GM19035 (cell line): ENCODE results near the gene PKP4.

Source experiments
- ATAC-seq: cut with Tn5 transposase; IDR thresholded peaks from one replicate; pipeline ENCODE4 v1.9.1; 2021; ENCODE audit not compliant: unreplicated experiment

The PKP4 gene

DNA sequence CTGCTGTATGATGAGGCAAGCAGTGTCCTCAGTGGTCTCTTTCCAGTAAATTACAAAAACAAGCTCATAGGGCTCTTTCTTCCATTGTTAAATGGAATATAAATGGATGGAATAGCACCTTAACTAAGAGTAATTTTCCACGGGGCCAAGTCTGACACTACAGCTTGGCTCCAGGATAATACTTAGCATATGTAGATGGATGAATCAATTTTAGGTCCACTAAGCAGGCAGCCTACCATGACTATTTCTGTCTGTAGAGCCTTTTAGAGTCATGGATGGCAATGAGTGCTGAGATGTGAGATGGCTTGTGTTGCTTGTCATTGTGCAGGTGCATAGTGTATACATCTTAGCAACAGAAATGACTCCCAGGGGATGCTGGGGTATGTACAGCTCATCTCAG is 125.9 kb downstream of the PKP4 start:
- no peak for ATAC-seq

GRCh38 chr2:158583923-158584322 is 127.2 kb downstream of the PKP4 start:
- ATAC-seq: no peak

DNA sequence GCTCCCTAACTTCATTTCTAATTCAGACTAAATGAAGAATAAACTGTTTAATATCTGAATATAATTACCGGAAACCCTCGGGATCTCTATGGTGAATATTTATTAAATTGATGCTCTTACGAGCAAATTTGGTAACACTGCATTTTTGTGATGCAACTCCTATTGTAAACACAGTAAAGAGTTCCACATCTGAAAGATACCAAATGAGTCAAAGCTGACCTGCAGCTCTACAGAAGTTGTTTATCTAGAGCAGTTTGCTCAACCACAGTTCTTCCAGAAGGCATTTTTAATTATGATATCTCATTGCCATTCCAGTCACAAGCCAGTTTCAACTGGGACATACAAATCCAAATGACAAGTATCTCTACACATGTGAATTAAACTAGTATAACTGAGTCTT is 129.7 kb downstream of the PKP4 start:
- no peak for ATAC-seq

- no peak for ATAC-seq
Observed at GRCh38 chr2:158589303-158589702, 132.6 kb downstream of the PKP4 start.

GRCh38 chr2:158598862-158599517 is 142.2 kb downstream of the PKP4 start:
- no peak for ATAC-seq

DNA sequence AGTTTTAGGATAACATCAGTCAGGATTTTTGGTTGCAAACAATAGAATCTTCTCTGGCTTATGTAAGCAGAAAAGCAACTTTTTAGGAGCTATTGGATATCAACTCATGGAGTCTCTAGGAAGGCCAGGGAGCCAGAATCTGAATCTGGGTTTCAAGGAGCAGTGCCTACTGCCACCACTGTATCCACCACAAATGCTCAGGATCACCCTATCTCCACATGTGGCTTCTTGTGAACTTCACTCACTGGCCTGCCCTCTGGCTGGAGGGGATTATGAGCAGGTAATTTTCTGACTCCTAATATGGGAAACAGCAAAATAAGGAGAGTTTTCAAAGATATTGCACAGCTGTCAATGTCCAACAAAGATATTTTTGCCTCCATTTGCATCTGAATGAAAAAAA is 142.9 kb downstream of the PKP4 start:
- ATAC-seq: no peak

GRCh38 chr2:158600155-158600802 is 143.5 kb downstream of the PKP4 start:
- ATAC-seq: no peak

GRCh38 chr2:158602027-158602426 is 145.3 kb downstream of the PKP4 start:
- ATAC-seq: no peak

DNA sequence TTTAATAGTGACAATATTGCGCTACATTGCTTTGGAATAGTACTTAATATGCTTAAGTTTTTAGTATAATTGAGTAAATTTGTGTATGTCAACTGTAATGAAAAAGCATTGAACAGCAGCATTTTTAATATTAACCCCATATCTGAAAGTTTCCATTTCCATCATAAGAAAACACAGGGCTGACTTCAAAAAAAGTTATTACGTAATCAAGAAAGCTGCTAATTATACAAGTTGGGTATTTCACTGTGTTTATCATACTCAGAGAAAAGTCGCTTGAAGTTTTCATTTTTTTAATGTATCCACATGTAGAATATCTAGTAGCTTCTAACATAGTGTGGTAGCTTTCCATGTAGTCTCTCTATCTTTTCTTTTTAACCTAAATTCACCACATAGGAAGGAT is 146.5 kb downstream of the PKP4 start:
- ATAC-seq: no peak

GRCh38 chr2:158603986-158604385 is 147.2 kb downstream of the PKP4 start:
- no peak for ATAC-seq

- no peak for ATAC-seq
Observed at GRCh38 chr2:158610059-158610458, 153.3 kb downstream of the PKP4 start.

- ATAC-seq: no peak
Observed at GRCh38 chr2:158616480-158617000, 159.8 kb downstream of the PKP4 start.

GRCh38 chr2:158618891-158619490 is 162.2 kb downstream of the PKP4 start:
- no peak for ATAC-seq

DNA sequence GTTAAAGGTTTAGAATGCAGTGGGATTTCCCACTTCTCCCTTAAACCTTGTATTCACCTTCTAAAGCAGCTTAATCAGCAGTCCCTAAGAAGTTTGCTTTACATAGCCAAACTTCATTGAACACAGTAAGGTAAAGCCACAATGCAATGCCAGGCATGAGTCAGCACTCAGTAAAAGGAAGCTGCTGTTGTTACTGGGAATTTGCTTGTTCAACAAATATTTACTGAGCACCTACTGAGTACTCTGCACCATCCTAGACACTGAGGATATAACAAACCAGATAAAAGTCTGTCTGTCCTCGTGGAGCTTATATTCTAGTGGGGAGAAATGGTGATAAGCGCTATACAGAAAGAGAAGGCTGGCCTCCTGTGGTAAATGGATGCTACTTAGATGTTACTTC is 162.7 kb downstream of the PKP4 start:
- ATAC-seq: no peak

DNA sequence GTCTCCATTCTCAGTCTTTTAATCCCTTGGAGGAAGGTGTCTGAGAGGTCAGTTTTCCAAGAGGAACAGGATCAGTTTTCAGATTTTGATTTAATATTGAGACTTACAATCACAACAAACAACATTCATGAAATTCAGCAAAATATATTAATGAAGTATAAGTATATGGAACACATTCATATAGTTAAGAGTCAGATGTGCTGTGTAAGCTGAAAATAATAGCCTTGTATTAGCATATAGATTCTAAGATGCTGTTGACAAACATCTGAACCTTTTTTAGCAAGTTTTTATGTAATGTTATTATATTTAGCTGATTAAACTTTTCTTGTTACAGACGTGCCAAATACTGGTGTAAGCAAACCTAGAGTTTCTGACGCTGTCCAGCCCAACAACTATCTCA is 163.9 kb downstream of the PKP4 start:
- ATAC-seq: no peak

DNA sequence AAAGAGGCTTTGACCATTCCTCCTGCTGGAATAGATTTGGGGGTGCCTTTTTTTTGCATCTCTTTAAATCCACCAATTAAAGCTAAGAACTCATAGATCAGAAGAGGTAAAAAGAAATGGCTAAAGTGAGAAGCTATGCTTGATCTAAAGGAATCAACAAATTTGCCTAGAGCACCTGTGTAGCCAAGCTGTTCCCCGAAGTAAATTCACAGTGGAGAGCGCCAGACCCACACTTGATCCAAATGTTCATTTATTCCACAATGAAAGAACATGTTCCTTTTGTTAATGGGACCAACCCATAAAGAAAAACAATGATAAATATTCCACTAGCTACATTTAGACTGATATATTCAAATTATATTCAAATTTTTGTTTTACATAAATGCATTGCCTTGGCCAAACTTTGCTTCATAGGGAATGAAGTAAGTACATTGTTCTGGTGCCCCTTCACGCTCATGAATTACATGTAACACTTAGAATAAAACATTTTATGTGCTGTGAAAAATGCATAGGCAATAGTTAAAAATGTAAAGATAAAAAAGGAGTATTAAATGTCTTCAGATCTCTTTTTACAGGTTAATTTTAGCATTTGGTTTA is 167.4 kb downstream of the PKP4 start:
- ATAC-seq: no peak

DNA sequence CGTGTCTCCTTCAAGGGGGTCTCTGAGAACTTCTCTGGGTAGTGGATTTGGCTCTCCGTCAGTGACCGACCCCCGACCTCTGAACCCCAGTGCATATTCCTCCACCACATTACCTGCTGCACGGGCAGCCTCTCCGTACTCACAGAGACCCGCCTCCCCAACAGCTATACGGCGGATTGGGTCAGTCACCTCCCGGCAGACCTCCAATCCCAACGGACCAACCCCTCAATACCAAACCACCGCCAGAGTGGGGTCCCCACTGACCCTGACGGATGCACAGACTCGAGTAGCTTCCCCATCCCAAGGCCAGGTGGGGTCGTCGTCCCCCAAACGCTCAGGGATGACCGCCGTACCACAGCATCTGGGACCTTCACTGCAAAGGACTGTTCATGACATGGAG is 168.2 kb downstream of the PKP4 start:
- ATAC-seq: no peak

- ATAC-seq: no peak
Observed at GRCh38 chr2:158629116-158629515, 172.4 kb downstream of the PKP4 start.

DNA sequence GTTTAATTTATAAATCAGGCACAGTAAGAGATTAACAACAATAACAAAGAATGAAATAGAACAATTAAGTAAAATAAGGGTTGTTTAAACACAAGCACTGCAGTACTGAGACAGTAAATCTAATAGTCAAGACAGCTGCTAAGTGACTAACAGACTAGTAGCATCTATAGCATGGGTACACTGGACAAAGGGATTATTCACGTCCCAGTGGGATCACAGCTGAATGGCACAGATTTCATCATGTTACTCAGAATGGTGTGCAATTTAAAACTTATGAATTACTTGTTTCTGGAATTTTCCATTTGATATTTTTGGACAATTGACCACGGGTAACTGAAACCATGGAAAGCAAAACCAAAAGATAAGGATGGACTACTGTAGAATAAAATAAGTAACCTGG is 176.5 kb downstream of the PKP4 start:
- ATAC-seq: no peak

- no peak for ATAC-seq
Observed at GRCh38 chr2:158634627-158635026, 177.9 kb downstream of the PKP4 start.

- ATAC-seq: no peak
Observed at GRCh38 chr2:158635961-158636601, 179.3 kb downstream of the PKP4 start.
